DMS114 treated with DMSO at 0.1 percent for 48 hours (cell line): ENCODE data around the gene KTI12.

Experiments used
- DNase-seq: peaks from one replicate; lab custom pipeline; 2025; ENCODE audit not compliant: unreplicated experiment; lab: John Stamatoyannopoulos, UW

The KTI12 gene

DNA sequence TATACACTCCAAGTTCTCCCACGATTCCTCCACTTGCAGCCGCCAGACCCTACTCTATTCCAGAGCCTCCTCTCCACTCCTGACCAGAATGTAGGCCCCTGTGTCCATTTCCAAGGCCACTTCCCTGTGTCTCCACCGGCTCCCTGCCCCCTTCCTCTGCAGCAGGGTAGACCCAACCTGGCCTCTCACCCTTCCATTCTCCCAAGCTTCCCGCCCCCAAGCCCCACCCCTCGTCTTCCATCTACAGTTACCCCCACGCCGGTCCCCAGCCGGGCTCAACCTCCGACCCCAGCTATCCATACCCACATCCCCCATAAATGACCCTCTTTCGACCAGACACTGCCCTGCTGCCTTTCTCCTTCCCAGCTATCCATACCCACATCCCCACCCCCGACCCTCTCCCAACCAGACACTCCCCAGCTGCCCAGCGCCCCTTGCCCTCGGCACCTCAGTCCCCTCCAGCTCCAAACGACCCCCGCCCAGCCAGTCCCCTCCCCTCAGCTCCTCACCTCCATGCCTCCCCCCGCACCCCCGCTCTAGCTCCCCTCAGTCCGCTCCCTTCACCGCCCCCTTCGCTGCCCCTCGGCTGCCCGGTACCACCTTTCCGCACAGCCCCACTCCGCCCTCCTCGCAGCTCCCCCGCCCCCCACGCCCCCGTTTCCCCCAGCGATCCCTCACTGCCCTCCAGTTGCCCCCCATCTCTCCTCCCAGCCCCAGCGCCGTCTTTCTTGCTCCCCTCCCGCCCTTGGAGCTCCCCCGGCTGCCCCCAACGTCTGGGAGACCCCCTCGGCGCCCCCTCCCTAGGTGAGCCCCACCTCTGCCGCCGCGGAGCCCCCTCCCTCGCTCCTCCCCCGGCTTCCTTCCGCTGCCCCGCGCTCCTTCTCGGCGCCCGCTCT lies 43.8 kb downstream of the KTI12 start:
- no peak for DNase-seq

- no peak for DNase-seq
Measured at GRCh38 chr1:51988254-51988653, 45.4 kb downstream of the KTI12 start.

DNA sequence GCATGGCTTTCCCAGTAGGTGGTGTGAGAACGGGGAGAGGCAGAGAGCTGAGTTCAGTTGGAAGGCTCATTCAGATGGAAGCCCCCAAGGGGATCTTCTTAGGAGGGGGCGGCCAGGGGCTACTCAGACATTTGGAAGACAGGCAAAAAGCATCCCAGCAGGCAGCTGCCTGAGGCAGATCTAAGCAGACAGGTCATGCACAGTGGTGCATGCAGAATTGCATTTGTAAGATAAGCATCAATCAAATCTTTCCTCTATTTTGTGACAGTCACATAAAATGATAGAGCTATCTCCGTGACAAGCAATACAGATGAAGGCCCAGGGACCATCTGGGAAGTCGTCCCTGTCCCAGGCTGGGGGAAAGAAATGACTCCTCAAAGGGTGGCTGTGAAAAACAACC lies 46.9 kb downstream of the KTI12 start:
- DNase-seq, result no peak

DNA sequence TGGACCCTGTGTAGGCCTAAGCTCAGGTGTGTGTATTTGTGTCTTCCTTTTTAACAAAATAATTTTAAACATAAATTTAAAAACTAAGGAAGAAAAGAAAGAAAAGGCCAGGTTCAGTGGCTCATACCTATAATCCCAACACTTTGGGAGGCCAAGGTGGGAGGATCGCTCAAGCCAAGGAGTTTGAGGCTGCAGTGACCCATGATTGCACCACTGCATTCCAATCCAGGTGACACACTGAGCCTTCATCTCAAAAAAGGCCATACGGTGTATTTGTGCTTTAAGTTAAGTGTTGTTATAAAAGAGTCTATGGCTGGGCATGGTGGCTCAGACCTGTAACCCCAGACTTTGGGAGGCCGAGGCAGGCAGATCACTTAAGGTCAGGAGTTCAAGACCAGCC lies 51.4 kb downstream of the KTI12 start:
- no peak for DNase-seq
